ENCODE results near the gene POMGNT1.
A peak's percentile ranks its signal among the peaks of the same experiment; 100 is the strongest.

The POMGNT1 gene

DNA sequence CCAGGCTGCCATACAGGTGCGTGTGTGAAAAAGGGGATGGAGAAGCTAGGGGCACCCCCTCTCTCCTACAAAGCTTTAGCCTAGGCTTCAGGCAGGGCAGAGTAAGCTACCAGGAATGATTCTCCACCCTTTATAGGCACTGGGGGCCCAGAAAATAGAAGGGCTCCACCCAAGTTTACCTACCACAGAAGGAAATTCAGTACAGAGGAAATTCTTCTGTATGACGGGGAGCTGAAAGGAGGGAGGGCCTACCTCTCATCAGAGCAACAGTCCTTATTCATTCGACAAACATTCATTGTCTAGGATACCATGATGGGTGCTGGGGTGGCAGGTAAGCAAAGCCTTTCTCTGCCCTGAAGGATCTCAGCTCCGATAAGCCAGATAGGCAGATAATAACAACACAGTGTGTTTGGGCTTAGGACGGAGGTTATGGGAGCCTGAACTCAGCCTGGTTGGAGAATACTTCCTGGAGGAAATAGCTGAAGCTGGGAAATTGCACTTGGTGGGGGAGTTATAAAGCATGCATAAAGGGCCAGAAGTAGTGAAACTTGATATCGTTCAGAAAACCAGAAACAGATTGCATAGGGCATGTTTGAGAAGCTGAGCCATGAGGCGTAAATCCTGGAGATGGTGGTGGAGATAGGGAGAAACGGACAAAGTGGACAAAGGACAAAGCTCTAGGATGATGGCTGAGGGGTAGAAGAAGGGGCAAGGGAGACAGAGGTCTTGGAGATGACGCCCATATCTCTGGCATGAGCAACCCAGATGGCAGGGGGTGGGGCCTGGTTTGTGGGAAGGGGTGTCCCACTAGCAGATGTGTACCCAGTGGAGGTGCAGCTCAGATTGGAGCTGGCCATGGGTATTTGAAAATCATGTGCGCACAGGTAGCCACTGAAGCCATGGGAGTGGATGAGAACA lies 16.6 kb downstream of the POMGNT1 start:
- peak in 1 of 2 donors; percentile 56 for DNase-seq (ENCODE audit: low read depth in 2 of 2)
- H3K4me3 ChIP-seq (replicated peaks in 1 of 2; ENCODE audit: low read depth in 2 of 2, low read length in 2 of 2), result no peak overlapping the region
- TF ChIP-seq, protein P1, sequence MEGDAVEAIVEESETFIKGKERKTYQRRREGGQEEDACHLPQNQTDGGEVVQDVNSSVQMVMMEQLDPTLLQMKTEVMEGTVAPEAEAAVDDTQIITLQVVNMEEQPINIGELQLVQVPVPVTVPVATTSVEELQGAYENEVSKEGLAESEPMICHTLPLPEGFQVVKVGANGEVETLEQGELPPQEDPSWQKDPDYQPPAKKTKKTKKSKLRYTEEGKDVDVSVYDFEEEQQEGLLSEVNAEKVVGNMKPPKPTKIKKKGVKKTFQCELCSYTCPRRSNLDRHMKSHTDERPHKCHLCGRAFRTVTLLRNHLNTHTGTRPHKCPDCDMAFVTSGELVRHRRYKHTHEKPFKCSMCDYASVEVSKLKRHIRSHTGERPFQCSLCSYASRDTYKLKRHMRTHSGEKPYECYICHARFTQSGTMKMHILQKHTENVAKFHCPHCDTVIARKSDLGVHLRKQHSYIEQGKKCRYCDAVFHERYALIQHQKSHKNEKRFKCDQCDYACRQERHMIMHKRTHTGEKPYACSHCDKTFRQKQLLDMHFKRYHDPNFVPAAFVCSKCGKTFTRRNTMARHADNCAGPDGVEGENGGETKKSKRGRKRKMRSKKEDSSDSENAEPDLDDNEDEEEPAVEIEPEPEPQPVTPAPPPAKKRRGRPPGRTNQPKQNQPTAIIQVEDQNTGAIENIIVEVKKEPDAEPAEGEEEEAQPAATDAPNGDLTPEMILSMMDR (IDR thresholded peaks at IDR 0.05; ENCODE audit: low read depth, low read length), result no peak

DNA sequence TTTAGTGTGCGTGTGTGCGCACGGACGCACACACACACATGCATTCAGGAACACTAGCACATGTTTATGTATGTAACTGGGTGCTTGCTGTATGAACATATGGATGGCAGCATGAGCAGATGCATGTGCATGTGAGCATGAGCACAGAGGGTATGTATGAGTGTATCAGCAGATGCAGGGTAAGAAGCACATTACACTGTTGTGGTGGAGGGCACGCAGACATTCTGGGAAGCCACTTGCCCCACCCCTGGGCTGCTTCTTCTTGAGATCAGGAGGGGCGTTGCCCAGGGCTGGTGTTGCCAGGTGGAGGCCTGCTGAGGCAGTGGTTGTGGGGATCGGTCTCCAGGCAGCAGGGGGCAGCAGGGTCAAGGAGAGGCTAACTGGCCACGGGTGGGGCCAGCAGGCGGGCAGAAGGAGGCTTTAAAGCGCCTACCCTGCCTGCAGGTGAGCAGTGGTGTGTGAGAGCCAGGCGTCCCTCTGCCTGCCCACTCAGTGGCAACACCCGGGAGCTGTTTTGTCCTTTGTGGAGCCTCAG lies 18.1 kb downstream of the POMGNT1 start:
- TF ChIP-seq, protein P1 (IDR thresholded peaks at IDR 0.05; ENCODE audit: low read depth, low read length), result no peak
- H3K4me3 ChIP-seq (replicated peaks in 1 of 2; ENCODE audit: low read depth in 2 of 2, low read length in 2 of 2), result no peak overlapping the region
- DNase-seq (ENCODE audit: low read depth in 2 of 2), result no peak

DNA sequence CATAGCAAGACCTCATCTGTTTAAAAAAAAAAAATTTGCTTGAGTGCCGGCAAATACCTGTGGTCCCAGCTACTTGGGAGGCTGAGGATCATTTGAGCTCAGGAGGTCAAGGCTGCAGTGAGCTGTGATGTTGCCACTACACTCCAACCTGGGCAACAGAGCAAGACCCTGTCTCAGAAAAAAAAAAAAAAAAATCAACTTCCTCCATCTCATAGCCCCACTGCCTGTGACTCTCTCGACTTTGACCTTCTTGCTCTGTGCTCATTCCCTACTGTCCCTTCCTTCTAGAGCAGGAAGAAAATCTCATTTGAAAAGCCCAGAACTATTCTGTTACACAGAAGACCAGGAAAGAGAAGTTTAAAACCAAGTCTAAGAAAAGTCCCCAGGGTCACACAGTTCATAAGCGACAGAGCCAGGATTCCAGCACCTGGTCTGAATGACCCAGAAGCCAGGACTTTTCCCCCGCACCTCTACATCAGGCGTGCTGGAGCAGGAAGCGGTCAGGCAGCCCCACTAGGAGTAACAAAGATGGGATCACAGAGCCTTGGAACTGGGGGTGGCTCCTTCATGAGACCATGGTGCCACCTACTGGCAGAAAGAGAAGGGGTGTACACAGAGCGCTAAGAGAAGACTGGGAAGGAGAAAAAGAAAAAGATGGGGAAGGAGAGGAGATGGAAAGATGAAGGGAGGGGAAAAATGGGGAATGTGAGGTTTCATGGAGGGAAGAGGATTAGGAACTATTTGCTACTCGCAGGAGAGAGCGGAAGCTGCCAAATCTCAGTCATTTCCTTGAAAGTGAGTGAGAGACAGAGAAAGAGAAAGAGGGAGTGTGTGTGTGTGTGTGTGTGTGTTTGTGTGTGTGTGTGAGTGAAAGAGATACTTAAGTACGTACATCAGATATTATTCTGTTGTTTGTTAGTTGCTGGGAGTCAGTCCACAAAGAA lies 18.8 kb downstream of the POMGNT1 start:
- DNase-seq (ENCODE audit: low read depth in 2 of 2), result peak; percentile 88 to 91
- TF ChIP-seq, protein P1 (IDR thresholded peaks at IDR 0.05; ENCODE audit: low read depth, low read length), result peak; percentile 96
- H3K4me3 ChIP-seq (replicated peaks in 1 of 2; ENCODE audit: low read depth in 2 of 2, low read length in 2 of 2), result no peak overlapping the region

GRCh38 chr1:46176211-46176865 lies 21.9 kb downstream of the POMGNT1 start, which contains the start of gene P3R3URF:
P3R3URF (minus strand) TSS chr1:46176488; CDS start chr1:46176471, 17 bp downstream.
- TF ChIP-seq, protein P1 (IDR thresholded peaks at IDR 0.05; ENCODE audit: low read depth, low read length), result no peak
- DNase-seq (ENCODE audit: low read depth in 2 of 2), result no peak
- no peak within 1 kb of the TSS for H3K4me3 ChIP-seq (replicated peaks in 1 of 2; ENCODE audit: low read depth in 2 of 2, low read length in 2 of 2)

DNA sequence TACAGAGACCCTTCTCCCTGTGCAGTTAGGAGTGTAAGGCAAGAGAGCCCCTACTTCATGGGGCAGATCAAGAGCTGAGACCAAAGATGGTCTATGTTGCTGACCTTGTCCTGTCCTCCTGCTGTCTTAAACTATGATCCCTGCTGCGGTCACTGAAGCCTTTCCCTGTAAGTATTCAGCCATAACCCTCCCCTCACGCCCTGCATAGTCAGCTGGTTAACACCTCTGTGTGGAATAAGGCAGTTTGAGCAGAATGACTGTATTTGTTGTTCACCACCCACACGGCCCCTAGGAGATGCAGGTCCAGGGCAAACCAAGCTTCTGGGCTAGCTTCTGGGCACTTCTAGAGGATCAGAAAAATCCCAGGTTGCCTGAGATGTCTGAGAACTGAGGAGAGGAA lies 23.0 kb downstream of the POMGNT1 start:
- DNase-seq (ENCODE audit: low read depth in 2 of 2), result no peak
- TF ChIP-seq, protein P1 (IDR thresholded peaks at IDR 0.05; ENCODE audit: low read depth, low read length), result no peak
- no peak overlapping the region for H3K4me3 ChIP-seq (replicated peaks in 1 of 2; ENCODE audit: low read depth in 2 of 2, low read length in 2 of 2)

All from cardiac fibroblast (primary cell).